ENCODE results near the gene MRPL43.
"Not testable (repeated sequence)": the region's sequence is repeated elsewhere in the genome, so short reads cannot be mapped to it uniquely, and the experiment has no call there.

MRPL43 gene

GRCh38 chr10:100982916-100983830 is 4.1 kb downstream of the MRPL43 start:
- DNase-seq (ENCODE audit: low spot score) = no peak

GRCh38 chr10:100981178-100981772 is 6.0 kb downstream of the MRPL43 start:
- no peak for DNase-seq (ENCODE audit: low spot score)

GRCh38 chr10:100980711-100981110 is 6.6 kb downstream of the MRPL43 start:
- DNase-seq (ENCODE audit: low spot score) = no peak

GRCh38 chr10:100980311-100980710 is 7.0 kb downstream of the MRPL43 start:
- DNase-seq (ENCODE audit: low spot score) = no peak

GRCh38 chr10:100979791-100980272 is 7.5 kb downstream of the MRPL43 start:
- no peak for DNase-seq (ENCODE audit: low spot score)

DNA sequence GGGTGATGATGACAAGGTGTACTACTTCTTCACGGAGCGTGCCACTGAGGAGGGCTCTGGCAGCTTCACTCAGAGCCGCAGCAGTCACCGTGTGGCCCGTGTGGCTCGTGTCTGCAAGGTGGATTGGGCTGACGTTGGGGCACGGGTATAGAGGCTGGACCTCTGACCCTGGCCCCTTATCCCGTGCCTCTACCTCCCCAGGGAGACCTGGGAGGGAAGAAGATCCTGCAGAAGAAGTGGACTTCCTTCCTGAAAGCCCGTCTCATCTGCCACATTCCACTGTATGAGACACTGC is 8.4 kb downstream of the MRPL43 start:
- DNase-seq (ENCODE audit: low spot score) = no peak

DNA sequence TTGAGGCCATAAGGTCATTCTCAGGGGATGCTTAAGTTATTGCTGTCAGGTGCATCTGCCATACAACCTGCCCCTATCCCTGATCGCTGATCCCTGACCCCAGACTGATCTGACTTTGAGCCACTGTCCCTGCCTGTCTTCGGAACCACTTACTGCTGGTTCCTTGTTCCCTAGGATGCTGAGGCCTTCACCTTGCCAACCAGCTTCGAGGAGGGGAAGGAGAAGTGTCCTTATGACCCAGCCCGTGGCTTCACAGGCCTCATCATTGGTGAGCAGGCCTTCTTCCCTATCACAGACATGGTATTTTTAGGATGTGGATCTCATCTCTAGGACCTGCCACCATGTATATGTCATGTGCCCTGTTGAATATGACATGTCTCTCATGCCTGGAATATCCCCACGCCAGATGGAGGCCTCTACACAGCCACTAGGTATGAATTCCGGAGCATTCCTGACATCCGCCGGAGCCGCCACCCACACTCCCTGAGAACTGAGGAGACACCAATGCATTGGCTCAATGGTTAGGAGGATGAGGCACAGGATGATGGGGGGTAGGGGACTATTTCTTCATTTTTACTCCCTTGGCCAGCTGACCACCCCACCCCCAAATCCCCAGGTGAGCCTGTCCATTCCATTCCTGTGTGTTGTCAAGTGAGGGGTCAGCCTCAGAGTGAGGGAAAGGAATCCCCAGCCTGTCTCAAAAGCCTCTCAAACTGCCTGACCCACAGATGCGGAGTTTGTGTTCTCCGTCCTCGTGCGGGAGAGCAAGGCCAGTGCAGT is 9.0 kb downstream of the MRPL43 start:
- no peak for DNase-seq (ENCODE audit: low spot score)

DNA sequence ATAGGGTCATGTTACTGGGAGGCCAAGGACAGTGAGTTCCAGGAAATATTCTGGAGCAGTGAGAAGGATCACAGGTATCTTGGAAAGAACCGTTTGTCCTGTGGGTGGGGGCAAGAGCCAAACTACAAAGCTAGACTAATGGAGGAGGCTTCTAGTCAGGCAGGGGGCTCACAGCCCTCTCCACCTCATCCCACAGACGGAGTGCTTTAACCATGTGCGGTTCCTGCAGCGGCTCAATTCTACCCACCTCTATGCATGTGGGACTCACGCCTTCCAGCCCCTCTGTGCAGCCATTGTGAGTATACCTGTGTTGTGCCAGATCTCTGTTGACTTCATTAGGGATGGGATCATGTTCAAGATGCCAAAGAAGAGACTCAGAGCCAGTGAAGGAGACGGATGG is 9.9 kb downstream of the MRPL43 start:
- no peak for DNase-seq (ENCODE audit: low spot score)

DNA sequence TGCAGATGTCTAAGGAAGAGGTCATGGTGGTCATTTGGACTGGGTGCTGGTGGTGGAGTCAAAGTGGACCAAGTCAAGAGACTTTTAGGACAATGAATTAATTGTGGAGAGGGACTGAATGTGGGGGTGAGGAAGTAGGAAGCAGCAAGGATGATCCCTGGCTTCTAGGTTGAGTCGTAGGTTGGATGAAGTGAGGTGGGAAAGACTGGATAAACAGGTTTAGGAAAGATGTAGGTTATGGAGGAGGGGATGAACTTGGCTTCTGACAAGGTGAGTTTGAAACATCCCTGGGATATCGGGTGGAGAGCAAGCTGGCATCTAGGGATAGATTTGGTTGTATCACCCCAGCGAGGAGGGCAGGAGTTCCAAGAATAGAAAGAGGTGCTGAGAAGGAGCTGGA is 10.4 kb downstream of the MRPL43 start:
- DNase-seq (ENCODE audit: low spot score) = no peak

GRCh38 chr10:100975397-100975796 is 11.9 kb downstream of the MRPL43 start:
- DNase-seq (ENCODE audit: low spot score) = not testable (repeated sequence)

DNA sequence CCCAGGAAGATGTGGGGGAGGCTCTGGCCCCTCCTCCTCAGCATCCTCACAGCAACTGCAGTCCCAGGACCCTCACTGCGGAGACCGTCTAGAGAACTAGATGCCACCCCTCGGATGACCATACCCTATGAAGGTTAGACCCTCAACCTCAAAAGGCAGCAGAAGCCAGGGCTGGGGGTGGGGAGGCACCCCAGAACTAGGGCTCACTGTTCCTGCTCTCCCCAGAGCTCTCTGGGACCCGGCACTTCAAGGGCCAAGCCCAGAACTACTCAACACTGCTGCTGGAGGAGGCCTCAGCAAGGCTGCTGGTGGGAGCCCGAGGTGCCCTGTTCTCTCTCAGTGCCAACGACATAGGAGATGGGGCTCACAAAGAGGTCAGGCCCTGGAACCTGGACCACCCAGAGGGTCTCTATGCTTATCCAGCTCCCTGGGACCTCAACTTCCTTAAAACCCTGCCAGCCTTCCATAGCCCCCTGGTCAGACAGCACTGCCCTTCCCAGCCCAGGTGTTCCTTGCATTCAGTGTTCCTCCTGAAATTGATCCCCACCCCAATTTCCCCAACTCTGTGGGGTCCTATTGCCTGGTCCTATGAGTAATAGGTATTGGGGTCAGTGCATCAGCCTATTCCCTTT is 14.3 kb downstream of the MRPL43 start:
- no peak for DNase-seq (ENCODE audit: low spot score)

- no peak for DNase-seq (ENCODE audit: low spot score)
Measured at GRCh38 chr10:100972115-100972903, 15.0 kb downstream of the MRPL43 start.

DNA sequence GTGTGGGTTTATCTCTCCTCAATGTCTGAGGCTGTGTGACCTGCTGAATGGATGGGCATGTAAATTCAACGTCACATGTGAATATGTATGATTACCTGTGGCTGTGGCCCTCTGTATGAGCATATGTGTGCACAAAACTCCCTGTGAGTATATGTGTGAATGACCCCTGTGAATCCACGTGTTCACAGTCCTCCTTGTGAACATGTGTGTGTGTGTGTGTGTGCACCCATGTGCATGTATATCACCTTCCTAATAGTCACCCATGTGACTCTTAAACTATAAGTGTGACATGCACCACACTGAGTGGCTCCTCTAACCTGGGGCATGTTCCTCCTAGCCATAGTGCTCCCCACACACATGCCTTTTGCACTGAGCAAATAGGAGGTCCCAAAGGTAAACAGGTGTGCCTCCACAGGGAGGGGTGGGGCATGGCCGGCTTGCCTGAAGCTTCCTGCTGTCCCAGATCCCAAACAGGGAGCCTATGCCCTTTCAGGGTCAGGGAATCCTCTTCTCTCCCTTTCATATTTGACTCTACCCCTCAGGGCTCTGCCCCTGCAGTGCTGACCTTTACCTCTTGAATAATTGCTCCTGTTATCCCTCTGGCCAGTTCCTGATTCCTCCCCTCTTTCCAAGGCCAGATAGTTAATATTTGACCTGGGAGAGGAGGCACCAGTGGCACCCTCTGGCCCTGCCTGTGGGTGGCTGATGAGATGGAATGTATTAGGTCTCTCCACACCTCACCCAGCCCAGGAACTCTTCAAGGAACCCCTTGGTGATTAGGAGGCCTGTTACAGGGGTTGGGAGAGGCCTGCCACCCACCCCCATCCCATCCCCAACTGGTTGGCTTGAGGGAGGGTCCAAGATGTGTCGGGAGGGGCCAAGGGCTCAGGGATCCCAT is 16.1 kb downstream of the MRPL43 start:
- no peak for DNase-seq (ENCODE audit: low spot score)

GRCh38 chr10:100970076-100970913 is 17.0 kb downstream of the MRPL43 start:
- DNase-seq (ENCODE audit: low spot score) = peak; percentile 17

- peak; percentile 26 for DNase-seq (ENCODE audit: low spot score)
Measured at GRCh38 chr10:100969187-100970075, 17.9 kb downstream of the MRPL43 start, which contains the start of gene SEMA4G. TSS of gene SEMA4G (plus strand) at chr10:100969504. CDS start at chr10:100972913, 3,409 bp downstream.

GRCh38 chr10:100968863-100969186 is 18.5 kb downstream of the MRPL43 start:
- no peak for DNase-seq (ENCODE audit: low spot score)

DNA sequence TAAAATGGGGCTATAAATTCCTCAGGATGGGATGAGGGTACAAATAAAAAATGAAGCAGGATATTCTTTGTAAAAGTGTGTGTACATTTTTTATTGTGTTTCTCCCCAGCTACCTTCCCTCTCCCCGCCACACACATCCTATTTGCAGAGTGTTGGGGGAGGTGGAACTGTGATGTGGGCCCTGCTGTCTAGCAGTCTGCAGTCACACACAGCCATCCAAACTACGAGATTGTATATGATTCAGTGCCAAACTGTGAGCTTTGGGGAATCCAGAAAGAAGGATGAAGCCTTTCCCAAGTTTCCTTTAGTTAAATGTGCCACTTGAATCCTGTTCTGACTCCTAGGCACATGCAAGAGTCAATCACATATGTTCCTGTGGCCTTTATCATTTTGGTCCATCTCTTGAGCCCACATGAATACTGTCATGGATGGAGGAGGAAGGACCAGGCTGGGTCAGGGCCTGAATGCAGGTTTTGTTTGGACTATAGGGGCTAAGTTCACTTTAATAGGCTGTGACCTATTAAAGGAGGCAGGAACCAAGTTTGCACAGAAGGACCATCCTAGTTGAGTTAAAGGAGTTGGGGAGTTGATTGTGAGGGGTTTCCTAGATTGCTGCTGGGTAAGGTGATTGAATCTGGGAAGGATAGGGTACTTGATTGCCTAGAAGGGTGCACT is 19.1 kb downstream of the MRPL43 start:
- DNase-seq (ENCODE audit: low spot score) = no peak

GRCh38 chr10:100967332-100967731 is 20.0 kb downstream of the MRPL43 start:
- DNase-seq (ENCODE audit: low spot score) = no peak

All from CD4-positive, alpha-beta T cell treated with Interleukin-2 at 100 ng/mL for 4 hours (primary cell).